Astrocyte (in vitro differentiated cells and primary cell): ENCODE measurements around the gene TMEM25. TPM values are rescaled to one million over a fixed set of nuclear protein-coding genes. Genes with fewer than 3 reads are reported as not detected.

Experiments
- DNase-seq: peaks from one replicate; pipeline ENCODE4 v3.0.0-alpha.2; 2010; ENCODE audit warnings: low read depth
- FAIRE-seq: peaks from 2 replicates; lab custom pipeline; 2011; peaks lifted over from hg19 to GRCh38; lab: Jason Lieb, UNC
- H2AFZ ChIP-seq: 2 replicates; pipeline ENCODE4 v1.6.0; 2012; ENCODE audit warnings: low read depth, low read length, inconsistent platforms
- H3K27ac ChIP-seq: 2 replicates; pipeline ENCODE4 v1.5.1; 2011; ENCODE audit warnings: low read depth, low read length, inconsistent platforms
- H3K27me3 ChIP-seq: 2 replicates; pipeline ENCODE4 v1.6.0; 2011; ENCODE audit warnings: low read length, inconsistent platforms; ENCODE audit not compliant: insufficient read depth
- H3K36me3 ChIP-seq: 2 replicates; pipeline ENCODE4 v1.5.1; 2011; ENCODE audit warnings: low read length, inconsistent platforms; ENCODE audit not compliant: insufficient read depth
- H3K4me1 ChIP-seq: 2 replicates; pipeline ENCODE4 v1.5.1; 2011; ENCODE audit warnings: low read length, inconsistent platforms; ENCODE audit not compliant: insufficient read depth
- H3K4me2 ChIP-seq: 2 replicates; pipeline ENCODE4 v1.6.0; 2012; ENCODE audit warnings: low read length, inconsistent platforms
- H3K4me3 ChIP-seq: 2 replicates; pipeline ENCODE4 v1.5.1; 2011; ENCODE audit warnings: low read depth, mild to moderate bottlenecking, low read length, inconsistent platforms; ENCODE audit not compliant: insufficient read depth
- H3K79me2 ChIP-seq: 2 replicates; pipeline ENCODE4 v1.6.0; 2012; ENCODE audit warnings: mild to moderate bottlenecking, low read length, inconsistent platforms; ENCODE audit not compliant: insufficient read depth
- H3K9ac ChIP-seq: 2 replicates; pipeline ENCODE4 v1.6.0; 2012; ENCODE audit warnings: mild to moderate bottlenecking, low read length, inconsistent platforms
- H3K9me3 ChIP-seq: 2 replicates; pipeline ENCODE4 v1.5.1; 2012; ENCODE audit warnings: low read depth, mild to moderate bottlenecking, low read length, inconsistent platforms; ENCODE audit not compliant: insufficient read depth
- H4K20me1 ChIP-seq: 2 replicates; pipeline ENCODE4 v1.6.0; 2012; ENCODE audit warnings: low read length, inconsistent platforms; ENCODE audit not compliant: insufficient read depth
- H3K27ac Mint-ChIP-seq: one replicate; pipeline ENCODE4 v1.8.0; 2021; ENCODE audit warnings: mild to moderate bottlenecking, mixed read lengths; ENCODE audit not compliant: unreplicated experiment
- H3K27me3 Mint-ChIP-seq: one replicate; pipeline ENCODE4 v1.8.0; 2021; ENCODE audit warnings: low read depth, mixed read lengths; ENCODE audit not compliant: unreplicated experiment
- H3K36me3 Mint-ChIP-seq: one replicate; pipeline ENCODE4 v1.8.0; 2021; ENCODE audit warnings: low read depth, mixed read lengths; ENCODE audit not compliant: unreplicated experiment
- H3K4me1 Mint-ChIP-seq: one replicate; pipeline ENCODE4 v1.8.0; 2021; ENCODE audit warnings: low read depth, mixed read lengths; ENCODE audit not compliant: unreplicated experiment
- H3K4me3 Mint-ChIP-seq: one replicate; pipeline ENCODE4 v1.8.0; 2021; ENCODE audit warnings: mild to moderate bottlenecking, moderate library complexity, mixed read lengths; ENCODE audit not compliant: unreplicated experiment
- H3K9me3 Mint-ChIP-seq: one replicate; pipeline ENCODE4 v1.8.0; 2021; ENCODE audit warnings: mild to moderate bottlenecking, mixed read lengths; ENCODE audit not compliant: unreplicated experiment
- EZH2 ChIP-seq: IDR thresholded peaks from 2 replicates; pipeline ENCODE4 v1.6.1; 2012; ENCODE audit warnings: mild to moderate bottlenecking, low read length, inconsistent platforms; ENCODE audit not compliant: insufficient read depth
- total RNA-seq: library from RNA; stranded (reverse); gene quantifications from 2 replicates; pipeline ENCODE4 v1.2.1, GENCODE V29; 2021
- TF ChIP-seq, protein P1 (sequence below): IDR thresholded peaks from 2 replicates; pipeline ENCODE4 v1.5.1; 2011; ENCODE audit warnings: low read depth, mild to moderate bottlenecking, inconsistent platforms, low read length, moderate library complexity; ENCODE audit not compliant: insufficient read depth

TMEM25 gene
- total RNA-seq, 1 donor from 2014 or later = 19.0 TPM

DNA sequence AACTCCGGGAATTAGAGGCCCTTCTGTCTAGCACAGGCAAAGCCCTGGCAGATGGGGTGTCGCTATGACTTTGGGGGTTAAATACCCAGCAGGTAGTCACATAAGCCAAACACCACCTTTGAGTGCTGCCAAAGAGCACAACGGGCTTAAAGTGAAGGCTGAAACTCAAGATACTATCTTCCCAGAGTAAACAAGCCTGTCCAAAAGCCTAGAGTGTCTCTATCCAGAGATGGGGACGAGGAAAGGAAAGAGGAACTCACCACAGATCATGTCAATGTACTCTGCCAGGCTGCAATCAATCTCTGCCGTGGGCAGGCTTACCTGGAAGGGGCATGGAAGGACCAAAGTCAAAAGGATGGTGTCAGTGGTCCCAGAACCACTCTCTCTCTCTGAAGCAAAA is 14.5 kb downstream of the TMEM25 start:
- Histone ChIP-seq H3K9me3 (no peaks in the 10 kb centered on the region), H2AFZ (no peak overlapping the region), H4K20me1 (no peaks in the 10 kb centered on the region), H3K4me2 (no peak overlapping the region), H3K79me2 (no peaks in the 10 kb centered on the region), H3K36me3 (peaks cover 2% of the 10 kb centered on the region), H3K27me3 (no peaks in the 10 kb centered on the region), H3K27ac (no peak overlapping the region), H3K4me1 (no peaks in the 10 kb centered on the region), H3K4me3 (no peak overlapping the region), H3K9ac (no peak overlapping the region)
- Mint-ChIP-seq H3K4me1 (no peaks in the 10 kb centered on the region), H3K4me3 (no peak overlapping the region), H3K27me3 (peaks cover 2% of the 10 kb centered on the region), H3K27ac (no peak overlapping the region), H3K9me3 (no peaks in the 10 kb centered on the region), H3K36me3 (peaks cover 21% of the 10 kb centered on the region)
- DNase-seq (no peak), FAIRE-seq (no peak)
- TF ChIP-seq, protein P1, sequence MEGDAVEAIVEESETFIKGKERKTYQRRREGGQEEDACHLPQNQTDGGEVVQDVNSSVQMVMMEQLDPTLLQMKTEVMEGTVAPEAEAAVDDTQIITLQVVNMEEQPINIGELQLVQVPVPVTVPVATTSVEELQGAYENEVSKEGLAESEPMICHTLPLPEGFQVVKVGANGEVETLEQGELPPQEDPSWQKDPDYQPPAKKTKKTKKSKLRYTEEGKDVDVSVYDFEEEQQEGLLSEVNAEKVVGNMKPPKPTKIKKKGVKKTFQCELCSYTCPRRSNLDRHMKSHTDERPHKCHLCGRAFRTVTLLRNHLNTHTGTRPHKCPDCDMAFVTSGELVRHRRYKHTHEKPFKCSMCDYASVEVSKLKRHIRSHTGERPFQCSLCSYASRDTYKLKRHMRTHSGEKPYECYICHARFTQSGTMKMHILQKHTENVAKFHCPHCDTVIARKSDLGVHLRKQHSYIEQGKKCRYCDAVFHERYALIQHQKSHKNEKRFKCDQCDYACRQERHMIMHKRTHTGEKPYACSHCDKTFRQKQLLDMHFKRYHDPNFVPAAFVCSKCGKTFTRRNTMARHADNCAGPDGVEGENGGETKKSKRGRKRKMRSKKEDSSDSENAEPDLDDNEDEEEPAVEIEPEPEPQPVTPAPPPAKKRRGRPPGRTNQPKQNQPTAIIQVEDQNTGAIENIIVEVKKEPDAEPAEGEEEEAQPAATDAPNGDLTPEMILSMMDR = no peak
- TF ChIP-seq EZH2 = no peak

DNA sequence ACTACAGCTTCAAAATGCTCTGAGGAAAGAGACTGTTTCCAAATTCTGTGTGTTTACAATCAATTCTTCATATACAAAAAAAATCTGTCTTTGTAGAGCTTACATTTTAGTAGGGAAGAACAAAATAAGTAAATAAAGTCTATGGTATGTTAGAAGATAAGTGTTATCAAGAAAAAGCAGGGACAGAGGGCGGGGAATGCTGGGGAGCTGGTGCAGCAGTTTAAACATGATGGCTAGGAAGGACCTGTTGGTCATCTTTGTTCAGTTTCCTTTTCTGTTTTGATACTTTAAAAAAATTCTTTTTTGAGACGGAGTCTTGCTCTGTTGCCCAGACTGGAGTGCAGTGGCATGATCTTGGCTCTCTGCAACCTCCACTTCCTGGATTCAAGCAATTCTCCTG is 16.1 kb downstream of the TMEM25 start:
- Mint-ChIP-seq H3K4me1 (no peaks in the 10 kb centered on the region), H3K4me3 (no peak overlapping the region), H3K27ac (no peak overlapping the region), H3K27me3 (peaks cover 2% of the 10 kb centered on the region), H3K9me3 (no peaks in the 10 kb centered on the region), H3K36me3 (peaks cover 27% of the 10 kb centered on the region)
- no peaks in the 10 kb centered on the region for H3K9me3 ChIP-seq
- no peak overlapping the region for H3K9ac ChIP-seq
- TF ChIP-seq, protein P1 = no peak
- TF ChIP-seq EZH2 = no peak
- no peak overlapping the region for H3K27ac ChIP-seq
- no peak for DNase-seq
- H3K27me3 ChIP-seq = no peaks in the 10 kb centered on the region
- H4K20me1 ChIP-seq = no peaks in the 10 kb centered on the region
- H3K36me3 ChIP-seq = peaks cover 6% of the 10 kb centered on the region
- no peak overlapping the region for H2AFZ ChIP-seq
- H3K4me1 ChIP-seq = no peaks in the 10 kb centered on the region
- no peak for FAIRE-seq
- no peak overlapping the region for H3K4me3 ChIP-seq
- H3K4me2 ChIP-seq = no peak overlapping the region
- no peaks in the 10 kb centered on the region for H3K79me2 ChIP-seq

DNA sequence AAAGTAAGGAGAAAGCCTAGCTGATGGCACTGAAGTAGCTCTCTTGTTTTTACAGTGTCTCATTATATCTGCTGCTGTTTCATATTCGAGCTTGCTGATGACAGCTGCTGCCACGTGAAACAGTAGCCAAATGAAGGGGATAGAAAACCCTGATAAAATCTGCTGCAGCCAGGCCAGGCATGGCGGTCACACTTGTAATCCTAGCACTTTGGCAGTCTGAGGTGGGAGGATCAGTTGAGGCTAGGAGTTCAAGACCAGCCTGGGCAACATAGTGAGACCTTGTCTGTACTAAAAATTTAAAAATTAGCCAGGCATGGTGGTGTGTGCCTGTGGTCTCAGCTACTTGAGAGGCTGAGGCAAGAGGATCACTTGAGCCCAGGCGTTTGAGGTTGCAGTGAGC is 21.3 kb downstream of the TMEM25 start:
- no peaks in the 10 kb centered on the region for H3K4me1 Mint-ChIP-seq
- no peaks in the 10 kb centered on the region for H3K27me3 ChIP-seq
- H3K4me1 ChIP-seq = no peaks in the 10 kb centered on the region
- H3K27ac ChIP-seq = no peak overlapping the region
- TF ChIP-seq EZH2 = no peak
- TF ChIP-seq, protein P1 = no peak
- H3K4me3 ChIP-seq = no peak overlapping the region
- peaks cover 11% of the 10 kb centered on the region for H3K36me3 ChIP-seq
- no peak overlapping the region for H3K4me3 Mint-ChIP-seq
- H3K9me3 ChIP-seq = no peaks in the 10 kb centered on the region
- H3K36me3 Mint-ChIP-seq = peaks cover 21% of the 10 kb centered on the region
- H4K20me1 ChIP-seq = no peaks in the 10 kb centered on the region
- no peaks in the 10 kb centered on the region for H3K27me3 Mint-ChIP-seq
- H3K9me3 Mint-ChIP-seq = no peaks in the 10 kb centered on the region
- no peak overlapping the region for H3K9ac ChIP-seq
- no peaks in the 10 kb centered on the region for H3K79me2 ChIP-seq
- H3K4me2 ChIP-seq = no peak overlapping the region
- no peak for DNase-seq
- H3K27ac Mint-ChIP-seq = no peak overlapping the region
- H2AFZ ChIP-seq = no peak overlapping the region
- no peak for FAIRE-seq
